ENCODE data around the gene TUBGCP4.
A peak's percentile ranks its signal among the peaks of the same experiment; 100 is the strongest.

The TUBGCP4 gene

DNA sequence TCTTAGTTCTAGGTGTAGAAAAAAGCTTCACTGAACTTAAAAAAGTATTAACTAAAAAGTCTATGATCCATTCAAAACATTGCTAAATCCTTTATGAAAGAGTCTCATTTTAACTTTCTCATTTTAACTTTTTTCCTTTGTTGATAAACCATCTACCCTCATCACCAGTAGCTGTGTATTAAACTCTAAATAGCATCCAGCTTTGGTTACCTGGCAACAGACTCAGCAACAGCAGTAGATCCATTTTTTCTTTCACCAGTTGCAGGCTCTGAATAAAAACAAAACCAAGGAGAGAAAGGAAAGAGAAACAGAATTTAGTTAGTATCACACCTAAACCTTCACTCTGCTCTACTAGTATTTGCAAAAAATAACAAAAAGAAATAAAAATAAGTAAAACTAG lies 70.4 kb downstream of the TUBGCP4 start:
- POLR2A ChIA-PET, result no interaction called here
- H3K4me1 ChIP-seq (ENCODE audit: control insufficient read depth, insufficient read depth, low read length), result no peaks in the 10 kb centered on the region
- CTCF ChIA-PET, result interaction anchor here (0.6 to 1.9 kb wide), 5 partner anchors 70 to 335 kb away, joined by 4 to 21 read pairs (median 9); partner anchors contain the start of genes ELL3 and MAP1A
- H3K9me3 ChIP-seq (ENCODE audit: control insufficient read depth, insufficient read depth, low read depth, low read length), result no peaks in the 10 kb centered on the region
- H3K36me3 ChIP-seq (ENCODE audit: control insufficient read depth in 2 of 2, insufficient read depth in 1 of 2, low read length in 2 of 2), result peaks cover 14 to 15% of the 10 kb centered on the region in 2 experiments; a peak in 2 of 3 replicates
- H3K4me3 ChIP-seq (ENCODE audit: low read depth, low read length), result no peak overlapping the region
- H3K27ac ChIP-seq (ENCODE audit: extremely low read depth, low read depth, low read length), result no peak overlapping the region
- TF ChIP-seq ZNF660 (tag by site-specific recombination; IDR thresholded peaks at IDR 0.05), result no peak
- 0 out of 2 replicates have a peak, but pooled peaks have one; percentile 3 for TF ChIP-seq PRDM1 (tag by site-specific recombination; IDR thresholded peaks at IDR 0.05)

- H3K9me3 ChIP-seq (ENCODE audit: control insufficient read depth, insufficient read depth, low read depth, low read length), result no peaks in the 10 kb centered on the region
- H3K4me1 ChIP-seq (ENCODE audit: control insufficient read depth, insufficient read depth, low read length), result no peaks in the 10 kb centered on the region
- POLR2A ChIA-PET, result interaction anchor here (0.5 kb wide), 1 partner anchor 323 kb away, joined by 3 read pairs; no protein-coding TSS in a partner anchor
- CTCF ChIA-PET, result no interaction called here
- TF ChIP-seq, protein P1, sequence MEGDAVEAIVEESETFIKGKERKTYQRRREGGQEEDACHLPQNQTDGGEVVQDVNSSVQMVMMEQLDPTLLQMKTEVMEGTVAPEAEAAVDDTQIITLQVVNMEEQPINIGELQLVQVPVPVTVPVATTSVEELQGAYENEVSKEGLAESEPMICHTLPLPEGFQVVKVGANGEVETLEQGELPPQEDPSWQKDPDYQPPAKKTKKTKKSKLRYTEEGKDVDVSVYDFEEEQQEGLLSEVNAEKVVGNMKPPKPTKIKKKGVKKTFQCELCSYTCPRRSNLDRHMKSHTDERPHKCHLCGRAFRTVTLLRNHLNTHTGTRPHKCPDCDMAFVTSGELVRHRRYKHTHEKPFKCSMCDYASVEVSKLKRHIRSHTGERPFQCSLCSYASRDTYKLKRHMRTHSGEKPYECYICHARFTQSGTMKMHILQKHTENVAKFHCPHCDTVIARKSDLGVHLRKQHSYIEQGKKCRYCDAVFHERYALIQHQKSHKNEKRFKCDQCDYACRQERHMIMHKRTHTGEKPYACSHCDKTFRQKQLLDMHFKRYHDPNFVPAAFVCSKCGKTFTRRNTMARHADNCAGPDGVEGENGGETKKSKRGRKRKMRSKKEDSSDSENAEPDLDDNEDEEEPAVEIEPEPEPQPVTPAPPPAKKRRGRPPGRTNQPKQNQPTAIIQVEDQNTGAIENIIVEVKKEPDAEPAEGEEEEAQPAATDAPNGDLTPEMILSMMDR (tag by site-specific recombination; IDR thresholded peaks at IDR 0.05), result no peak
- TF ChIP-seq ZBTB1 (tag by site-specific recombination; IDR thresholded peaks at IDR 0.05) (no peak), ZNF121 (tag by site-specific recombination; IDR thresholded peaks at IDR 0.05) (no peak), ZNF211 (tag by site-specific recombination; IDR thresholded peaks at IDR 0.05; ENCODE audit: low read depth) (no peak), ZNF416 (tag by site-specific recombination; IDR thresholded peaks at IDR 0.05) (no peak), ZBTB11 (tag by site-specific recombination; conservative IDR thresholded peaks at IDR 0.05; ENCODE audit: low read depth) (no peak), GLI2 (tag by site-specific recombination; IDR thresholded peaks at IDR 0.05; ENCODE audit: borderline replicate concordance, low read depth) (no peak), PRDM6 (tag by site-specific recombination; IDR thresholded peaks at IDR 0.05) (no peak), GLIS2 (tag by site-specific recombination; IDR thresholded peaks at IDR 0.05) (no peak), ZNF677 (tag by site-specific recombination; IDR thresholded peaks at IDR 0.05) (no peak), ZNF114 (tag by site-specific recombination; IDR thresholded peaks at IDR 0.05) (no peak), ZFP69B (tag by site-specific recombination; IDR thresholded peaks at IDR 0.05) (no peak), ZNF571 (tag by site-specific recombination; IDR thresholded peaks at IDR 0.05) (no peak)
- TF ChIP-seq, protein P2, sequence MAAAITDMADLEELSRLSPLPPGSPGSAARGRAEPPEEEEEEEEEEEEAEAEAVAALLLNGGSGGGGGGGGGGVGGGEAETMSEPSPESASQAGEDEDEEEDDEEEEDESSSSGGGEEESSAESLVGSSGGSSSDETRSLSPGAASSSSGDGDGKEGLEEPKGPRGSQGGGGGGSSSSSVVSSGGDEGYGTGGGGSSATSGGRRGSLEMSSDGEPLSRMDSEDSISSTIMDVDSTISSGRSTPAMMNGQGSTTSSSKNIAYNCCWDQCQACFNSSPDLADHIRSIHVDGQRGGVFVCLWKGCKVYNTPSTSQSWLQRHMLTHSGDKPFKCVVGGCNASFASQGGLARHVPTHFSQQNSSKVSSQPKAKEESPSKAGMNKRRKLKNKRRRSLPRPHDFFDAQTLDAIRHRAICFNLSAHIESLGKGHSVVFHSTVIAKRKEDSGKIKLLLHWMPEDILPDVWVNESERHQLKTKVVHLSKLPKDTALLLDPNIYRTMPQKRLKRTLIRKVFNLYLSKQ (tag by site-specific recombination; IDR thresholded peaks at IDR 0.05; ENCODE audit: borderline replicate concordance), result no peak
- no peak overlapping the region for H3K4me3 ChIP-seq (ENCODE audit: low read depth, low read length)
- H3K36me3 ChIP-seq (ENCODE audit: control insufficient read depth in 2 of 2, insufficient read depth in 1 of 2, low read length in 2 of 2), result peaks cover 0 to 10% of the 10 kb centered on the region in 2 experiments; a peak in 2 of 3 replicates
- H3K27ac ChIP-seq (ENCODE audit: extremely low read depth, low read depth, low read length), result no peak overlapping the region
These were observed 75.4 kb downstream of the TUBGCP4 start for GRCh38 chr15:43446344-43446743.

Measured in HEK293 (cell line).